GM19468 (cell line): ENCODE results near the gene ZNF385A.
"Not testable (repeated sequence)": the region's sequence is repeated elsewhere in the genome, so short reads cannot be mapped to it uniquely, and the experiment has no call there.

Experiments
- ATAC-seq: cut with Tn5 transposase; IDR thresholded peaks from one replicate; pipeline ENCODE4 v1.9.1; 2021; ENCODE audit warnings: mild to moderate bottlenecking, moderate library complexity, moderate number of reproducible peaks; ENCODE audit not compliant: unreplicated experiment; ENCODE audit errors: extremely low read depth

The ZNF385A gene

GRCh38 chr12:54358945-54359761 lies 25.4 kb downstream of the ZNF385A start:
- peak; percentile 99 for ATAC-seq

- ATAC-seq: no peak
These were observed 26.2 kb downstream of the ZNF385A start for GRCh38 chr12:54358191-54358944.

- no peak for ATAC-seq
These were observed 26.9 kb downstream of the ZNF385A start for GRCh38 chr12:54357506-54358190.

GRCh38 chr12:54356951-54357356 lies 27.6 kb downstream of the ZNF385A start:
- ATAC-seq: no peak

- ATAC-seq: no peak
These were observed 28.3 kb downstream of the ZNF385A start for GRCh38 chr12:54356228-54356627.

- ATAC-seq: no peak
These were observed 29.3 kb downstream of the ZNF385A start for GRCh38 chr12:54355104-54355815.

- ATAC-seq: not testable (repeated sequence)
These were observed 30.3 kb downstream of the ZNF385A start for GRCh38 chr12:54354271-54354670.

- ATAC-seq: no peak
These were observed 31.4 kb downstream of the ZNF385A start for GRCh38 chr12:54352891-54353874.

GRCh38 chr12:54352022-54352531 lies 32.5 kb downstream of the ZNF385A start:
- no peak for ATAC-seq

- no peak for ATAC-seq
These were observed 33.2 kb downstream of the ZNF385A start for GRCh38 chr12:54351341-54351740.

- ATAC-seq: no peak
These were observed 33.8 kb downstream of the ZNF385A start for GRCh38 chr12:54350743-54351142.

GRCh38 chr12:54349679-54350078 lies 34.9 kb downstream of the ZNF385A start:
- no peak for ATAC-seq

- ATAC-seq: no peak
These were observed 35.5 kb downstream of the ZNF385A start for GRCh38 chr12:54349036-54349435.

GRCh38 chr12:54341378-54342300 lies 42.9 kb downstream of the ZNF385A start:
- ATAC-seq: no peak

GRCh38 chr12:54340846-54341245 lies 43.7 kb downstream of the ZNF385A start:
- ATAC-seq: no peak

- ATAC-seq: no peak
These were observed 45.7 kb downstream of the ZNF385A start for GRCh38 chr12:54338698-54339296.

- ATAC-seq: no peak
These were observed 46.5 kb downstream of the ZNF385A start for GRCh38 chr12:54337854-54338650.
